ENCODE results near the gene MAEA. TPM values are rescaled to one million over a fixed set of nuclear protein-coding genes. Genes with fewer than 3 reads are reported as not detected.

The MAEA gene
- total RNA-seq, 4 donors from 2014 or later = 66.2 to 140 (median 83.2) TPM

DNA sequence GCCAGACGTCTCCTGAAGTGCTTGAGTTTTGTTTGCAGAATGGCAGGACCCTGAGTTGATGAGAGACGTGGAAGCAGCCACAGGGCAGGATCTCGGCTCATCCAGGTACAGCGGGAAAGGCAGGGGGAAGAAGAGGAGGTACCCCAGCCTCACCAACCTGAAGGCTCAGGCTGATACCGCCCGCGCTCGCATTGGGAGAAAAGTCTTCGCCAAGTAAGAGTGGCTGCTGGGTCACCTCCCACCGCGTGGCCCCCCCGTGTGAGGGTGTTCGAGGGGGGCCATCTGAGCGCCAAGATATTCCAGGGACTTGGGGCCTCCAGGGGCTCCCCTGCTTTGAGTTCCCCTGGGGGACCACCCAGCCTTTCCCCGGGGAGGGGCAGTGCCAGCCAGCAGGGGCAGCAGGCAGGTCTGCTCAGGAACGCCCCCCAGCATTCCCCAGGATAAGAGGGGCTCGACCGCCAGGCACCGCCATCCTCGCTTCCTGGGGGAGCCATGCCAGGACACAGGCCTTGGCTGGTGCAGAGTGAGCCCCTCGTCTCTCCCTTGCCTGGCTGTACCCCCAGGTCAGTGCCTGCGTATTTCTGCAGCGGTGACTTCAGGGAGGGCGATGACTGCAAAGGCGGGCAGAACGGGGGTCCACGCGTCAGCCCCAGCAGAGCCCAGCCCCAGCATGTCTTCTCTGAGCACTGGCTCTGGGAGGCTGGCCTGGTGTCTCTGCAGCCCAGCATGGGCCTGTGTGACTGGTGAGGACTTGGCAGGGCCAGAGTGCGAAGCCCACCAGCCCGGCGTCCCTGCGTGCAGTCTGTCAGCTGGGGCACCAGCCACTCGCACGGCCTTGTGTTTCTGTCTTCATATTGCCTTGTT lies 94.3 kb downstream of the MAEA start:
- 93 to 95% methylated on average over 21 to 32 of the region's 34 CpGs for WGBS, 2 donors

DNA sequence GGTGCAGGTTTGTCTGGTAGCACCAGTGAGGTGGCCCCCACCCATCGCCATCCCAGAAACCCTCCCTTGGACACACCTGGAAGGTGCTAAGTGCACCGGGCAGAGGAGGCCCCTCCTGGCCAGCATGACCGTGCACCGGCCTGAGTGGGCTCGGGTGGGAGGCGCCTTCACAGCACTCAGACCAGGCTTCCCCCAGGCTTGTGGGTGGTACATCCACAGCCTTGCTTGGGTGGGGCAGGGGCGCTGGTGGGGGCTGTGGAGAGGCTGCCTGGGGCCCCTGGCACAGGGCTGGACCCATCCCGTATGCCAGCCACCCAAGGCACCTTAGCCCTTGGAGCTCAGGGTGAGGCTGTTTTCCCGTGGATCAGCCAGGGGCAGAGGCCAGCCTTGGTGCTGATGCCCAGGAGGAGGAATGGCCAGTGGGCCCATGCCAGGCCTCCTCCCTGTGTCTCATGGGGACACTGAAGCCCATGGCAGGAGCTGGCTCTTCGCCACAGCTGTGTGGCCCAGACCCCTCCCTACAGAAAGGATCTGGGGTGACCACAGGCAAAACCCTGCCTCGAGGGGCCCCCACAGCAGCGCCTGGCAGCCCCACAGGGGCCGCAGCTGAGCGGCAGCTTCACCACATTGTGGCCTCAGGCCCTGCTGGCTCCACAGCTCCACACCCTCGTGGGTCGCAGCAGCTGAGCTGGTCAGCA lies 95.1 kb downstream of the MAEA start:
- H3K4me1 ChIP-seq = no peaks in the 10 kb centered on the region
- TF ChIP-seq EP300 (IDR thresholded peaks at IDR 0.05) = no peak
- no peak for TF ChIP-seq POLR2A (IDR thresholded peaks at IDR 0.05)
- TF ChIP-seq, protein P1, sequence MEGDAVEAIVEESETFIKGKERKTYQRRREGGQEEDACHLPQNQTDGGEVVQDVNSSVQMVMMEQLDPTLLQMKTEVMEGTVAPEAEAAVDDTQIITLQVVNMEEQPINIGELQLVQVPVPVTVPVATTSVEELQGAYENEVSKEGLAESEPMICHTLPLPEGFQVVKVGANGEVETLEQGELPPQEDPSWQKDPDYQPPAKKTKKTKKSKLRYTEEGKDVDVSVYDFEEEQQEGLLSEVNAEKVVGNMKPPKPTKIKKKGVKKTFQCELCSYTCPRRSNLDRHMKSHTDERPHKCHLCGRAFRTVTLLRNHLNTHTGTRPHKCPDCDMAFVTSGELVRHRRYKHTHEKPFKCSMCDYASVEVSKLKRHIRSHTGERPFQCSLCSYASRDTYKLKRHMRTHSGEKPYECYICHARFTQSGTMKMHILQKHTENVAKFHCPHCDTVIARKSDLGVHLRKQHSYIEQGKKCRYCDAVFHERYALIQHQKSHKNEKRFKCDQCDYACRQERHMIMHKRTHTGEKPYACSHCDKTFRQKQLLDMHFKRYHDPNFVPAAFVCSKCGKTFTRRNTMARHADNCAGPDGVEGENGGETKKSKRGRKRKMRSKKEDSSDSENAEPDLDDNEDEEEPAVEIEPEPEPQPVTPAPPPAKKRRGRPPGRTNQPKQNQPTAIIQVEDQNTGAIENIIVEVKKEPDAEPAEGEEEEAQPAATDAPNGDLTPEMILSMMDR (IDR thresholded peaks at IDR 0.05) = no peak
- H3K27me3 ChIP-seq = no peaks in the 10 kb centered on the region
- H3K27ac ChIP-seq = no peak overlapping the region
- WGBS, 2 donors = 86% methylated on average over 7 to 14 of the region's 16 CpGs
- H3K9me3 ChIP-seq = peaks cover 0 to 24% (median 6%) of the 10 kb centered on the region in 4 donors
- peaks cover 0 to 98% (median 0%) of the 10 kb centered on the region in 3 donors for H3K36me3 ChIP-seq
- no peak for DNase-seq (ENCODE audit: low spot score in 2 of 2)
- H3K4me3 ChIP-seq = no peak overlapping the region

More for the DNA sequence above, 94.3 kb downstream of the MAEA start:
- Histone ChIP-seq H3K4me1 (no peaks in the 10 kb centered on the region), H3K27ac (no peak overlapping the region), H3K9me3 (peaks cover 0 to 22% (median 6%) of the 10 kb centered on the region in 4 donors), H3K27me3 (no peaks in the 10 kb centered on the region), H3K36me3 (peaks cover 0 to 99% (median 0%) of the 10 kb centered on the region in 3 donors), H3K4me3 (no peak overlapping the region)
- no peak for DNase-seq (ENCODE audit: low spot score in 2 of 2)
- no peak for TF ChIP-seq POLR2A (IDR thresholded peaks at IDR 0.05)
- no peak for TF ChIP-seq EP300 (IDR thresholded peaks at IDR 0.05)
- TF ChIP-seq, protein P1 (IDR thresholded peaks at IDR 0.05) = no peak

DNA sequence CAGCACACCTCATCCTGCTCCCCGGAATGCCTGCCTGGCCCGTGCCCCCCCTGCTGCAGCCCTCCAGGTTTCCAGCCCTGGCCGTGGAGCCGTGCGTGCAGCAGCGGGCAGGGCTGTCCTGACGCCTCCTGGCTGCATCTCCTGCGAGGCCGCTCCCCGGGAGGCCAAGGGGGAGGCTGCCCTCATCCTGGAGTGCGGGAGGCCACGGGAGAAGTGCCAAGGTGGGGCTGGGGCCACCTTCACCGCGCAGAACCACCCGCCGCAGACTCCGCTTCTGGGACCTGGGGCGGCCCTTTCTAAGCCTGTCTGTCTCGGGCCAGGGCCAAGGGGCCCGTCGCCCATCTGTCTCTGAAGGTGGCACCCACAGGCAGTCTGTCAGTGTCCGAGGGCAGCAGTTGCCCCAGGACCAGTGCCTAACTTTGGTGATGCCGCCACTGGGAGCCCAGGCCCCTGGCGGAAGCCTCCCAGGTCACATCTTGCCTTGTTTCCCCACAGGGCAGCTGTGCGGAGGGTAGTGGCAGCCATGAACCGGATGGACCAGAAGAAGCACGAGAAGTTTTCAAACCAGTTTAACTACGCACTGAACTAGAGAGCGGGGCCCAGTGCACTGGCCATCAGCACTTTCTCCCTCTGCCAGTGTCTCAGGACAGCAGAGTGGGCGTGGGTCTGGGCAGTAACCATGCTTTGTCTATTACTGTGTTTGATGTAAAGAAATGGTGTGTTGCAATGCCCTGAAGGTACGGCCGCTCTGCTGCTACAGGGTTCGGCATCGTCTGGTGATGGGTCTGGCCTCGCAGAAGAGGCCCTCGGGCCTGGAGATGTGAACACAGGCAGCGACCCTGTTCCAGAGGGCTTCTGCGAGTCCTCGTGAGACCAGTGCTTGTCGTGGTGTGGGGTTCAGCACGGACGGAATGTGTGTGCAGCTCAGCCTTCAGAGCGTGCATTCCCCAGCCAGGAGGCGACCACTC lies 96.0 kb downstream of the MAEA start:
- TF ChIP-seq, protein P1 (IDR thresholded peaks at IDR 0.05) = no peak
- TF ChIP-seq EP300 (IDR thresholded peaks at IDR 0.05) (no peak), POLR2A (IDR thresholded peaks at IDR 0.05) (no peak)
- Histone ChIP-seq H3K4me3 (no peak overlapping the region), H3K9me3 (peaks cover 0 to 28% (median 6%) of the 10 kb centered on the region in 4 donors), H3K4me1 (no peaks in the 10 kb centered on the region), H3K36me3 (peaks cover 0 to 97% (median 0%) of the 10 kb centered on the region in 3 donors), H3K27me3 (no peaks in the 10 kb centered on the region), H3K27ac (no peak overlapping the region)
- DNase-seq (ENCODE audit: low spot score in 2 of 2) = no peak
- 93 to 95% methylated on average over 32 to 40 of the region's 44 CpGs for WGBS, 2 donors

Other genes with a start within 250 kb of the MAEA start
- gene RNF212, start 176.3 kb upstream of the MAEA start, total RNA-seq = 10 to 100 TPM in 2 of 4 donors, 1 to 10 TPM in 2; 2.5 to 24.7 (median 9.8) TPM
- gene SPON2, start 117.3 kb upstream of the MAEA start, total RNA-seq = 10 to 100 TPM; 39.3 to 91.0 (median 45.5) TPM
- gene CTBP1, start 40.8 kb upstream of the MAEA start, total RNA-seq = 100 to 1,000 TPM; 134 to 255 (median 193) TPM
- 10 to 100 TPM; 29.8 to 72.0 (median 30.4) TPM for gene UVSSA, start 57.3 kb downstream of the MAEA start, total RNA-seq
- gene NKX1-1, start 116.6 kb downstream of the MAEA start, total RNA-seq = not detected

All from tibial nerve (tissue), 4 donors.